Stomach smooth muscle (tissue), 2 donors: ENCODE measurements around the gene PCDHGA6.
A peak's percentile ranks its signal among the peaks of the same experiment; 100 is the strongest.
"Not testable (repeated sequence)": the region's sequence is repeated elsewhere in the genome, so short reads cannot be mapped to it uniquely, and the experiment has no call there.

Experiments used
- H3K27ac ChIP-seq: one replicate; pipeline ENCODE4 v1.7.0; 2013; ENCODE audit warnings: mild to moderate bottlenecking, low read length, inconsistent platforms
- H3K27me3 ChIP-seq, 2 donors: one replicate each; pipeline ENCODE4 v1.7.0; 2013; ENCODE audit warnings: low read length in 2 of 2; ENCODE audit not compliant: insufficient read depth in 2 of 2, control insufficient read depth in 1 of 2
- H3K36me3 ChIP-seq, 2 donors: one replicate each; pipeline ENCODE4 v1.7.0; 2013; ENCODE audit warnings: low read length in 2 of 2; ENCODE audit not compliant: control insufficient read depth in 2 of 2, insufficient read depth in 2 of 2
- H3K4me1 ChIP-seq: one replicate; pipeline ENCODE4 v1.7.0; 2013; ENCODE audit warnings: low read length; ENCODE audit not compliant: control insufficient read depth, insufficient read depth
- H3K4me3 ChIP-seq, 2 donors: one replicate each; pipeline ENCODE4 v1.7.0; 2013; ENCODE audit warnings: low read length in 2 of 2
- H3K9ac ChIP-seq, 2 donors: one replicate each; pipeline ENCODE4 v1.7.0; 2013; ENCODE audit warnings: low read length in 2 of 2, mild to moderate bottlenecking in 1 of 2
- H3K9me3 ChIP-seq, 2 donors: one replicate each; pipeline ENCODE4 v1.7.0; 2013; ENCODE audit warnings: low read length in 2 of 2; ENCODE audit not compliant: control insufficient read depth in 2 of 2
- donor health status: healthy.
- donor health status: Pancreatic carcinoma.

The PCDHGA6 gene

GRCh38 chr5:141343953-141344463 lies 29.7 kb upstream of the PCDHGA6 start:
- Histone ChIP-seq H3K4me3 (peak overlapping the region in 1 of 2 donors; percentile 54), H3K9ac (no peak overlapping the region), H3K27ac (no peak overlapping the region), H3K27me3 (peaks cover 0 to 4% of the 10 kb centered on the region in 2 donors), H3K36me3 (no peaks in the 10 kb centered on the region), H3K9me3 (peaks cover 43 to 46% of the 10 kb centered on the region in 2 donors), H3K4me1 (no peaks in the 10 kb centered on the region)

GRCh38 chr5:141345327-141345726 lies 28.4 kb upstream of the PCDHGA6 start:
- peaks cover 36 to 38% of the 10 kb centered on the region in 2 donors for H3K9me3 ChIP-seq

DNA sequence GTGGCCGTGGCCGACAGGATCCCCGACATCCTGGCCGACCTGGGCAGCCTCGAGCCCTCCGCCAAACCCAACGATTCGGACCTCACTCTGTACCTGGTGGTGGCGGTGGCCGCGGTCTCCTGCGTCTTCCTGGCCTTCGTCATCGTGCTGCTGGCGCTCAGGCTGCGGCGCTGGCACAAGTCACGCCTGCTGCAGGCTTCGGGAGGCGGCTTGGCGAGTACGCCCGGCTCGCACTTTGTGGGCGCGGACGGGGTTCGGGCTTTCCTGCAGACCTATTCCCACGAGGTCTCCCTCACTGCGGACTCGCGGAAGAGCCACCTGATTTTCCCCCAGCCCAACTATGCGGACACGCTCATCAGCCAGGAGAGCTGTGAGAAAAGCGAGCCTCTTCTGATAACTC lies 27.7 kb upstream of the PCDHGA6 start:
- not testable (repeated sequence) for H3K4me3 ChIP-seq, H3K27me3 ChIP-seq, H3K27ac ChIP-seq, H3K36me3 ChIP-seq, H3K4me1 ChIP-seq, H3K9ac ChIP-seq
- H3K9me3 ChIP-seq, result peaks cover 38 to 43% of the 10 kb centered on the region in 2 donors

More at GRCh38 chr5:141345327-141345726, 28.4 kb upstream of the PCDHGA6 start:
- H3K27me3 ChIP-seq, result peaks cover 0 to 4% of the 10 kb centered on the region in 2 donors
- no peak overlapping the region for H3K4me3 ChIP-seq
- H3K27ac ChIP-seq, result no peak overlapping the region
- no peaks in the 10 kb centered on the region for H3K36me3 ChIP-seq
- no peak overlapping the region for H3K9ac ChIP-seq
- no peaks in the 10 kb centered on the region for H3K4me1 ChIP-seq

GRCh38 chr5:141349917-141350619 lies 23.6 kb upstream of the PCDHGA6 start, which contains the start of gene PCDHGB1:
Gene PCDHGB1, plus strand, starts transcription at chr5:141350099. Its CDS starts 162 bp downstream, at chr5:141350261.
- Histone ChIP-seq H3K9me3 (peaks cover 26 to 44% of the 10 kb centered on the region in 2 donors), H3K36me3 (no peaks in the 10 kb centered on the region), H3K9ac (no peak within 1 kb of the TSS), H3K27ac (no peak within 1 kb of the TSS), H3K4me1 (no peaks in the 10 kb centered on the region), H3K27me3 (peaks cover 0 to 7% of the 10 kb centered on the region in 2 donors), H3K4me3 (peak within 1 kb of the TSS; percentile 40 to 65)

GRCh38 chr5:141351591-141351990 lies 22.1 kb upstream of the PCDHGA6 start:
- peaks cover 31 to 52% of the 10 kb centered on the region in 2 donors for H3K9me3 ChIP-seq
- H3K36me3 ChIP-seq, result peaks cover 0 to 2% of the 10 kb centered on the region in 2 donors
- H3K27me3 ChIP-seq, result peaks cover 0 to 7% of the 10 kb centered on the region in 2 donors
- no peak overlapping the region for H3K27ac ChIP-seq
- peak overlapping the region in 1 of 2 donors; percentile 65 for H3K4me3 ChIP-seq
- no peaks in the 10 kb centered on the region for H3K4me1 ChIP-seq
- no peak overlapping the region for H3K9ac ChIP-seq

DNA sequence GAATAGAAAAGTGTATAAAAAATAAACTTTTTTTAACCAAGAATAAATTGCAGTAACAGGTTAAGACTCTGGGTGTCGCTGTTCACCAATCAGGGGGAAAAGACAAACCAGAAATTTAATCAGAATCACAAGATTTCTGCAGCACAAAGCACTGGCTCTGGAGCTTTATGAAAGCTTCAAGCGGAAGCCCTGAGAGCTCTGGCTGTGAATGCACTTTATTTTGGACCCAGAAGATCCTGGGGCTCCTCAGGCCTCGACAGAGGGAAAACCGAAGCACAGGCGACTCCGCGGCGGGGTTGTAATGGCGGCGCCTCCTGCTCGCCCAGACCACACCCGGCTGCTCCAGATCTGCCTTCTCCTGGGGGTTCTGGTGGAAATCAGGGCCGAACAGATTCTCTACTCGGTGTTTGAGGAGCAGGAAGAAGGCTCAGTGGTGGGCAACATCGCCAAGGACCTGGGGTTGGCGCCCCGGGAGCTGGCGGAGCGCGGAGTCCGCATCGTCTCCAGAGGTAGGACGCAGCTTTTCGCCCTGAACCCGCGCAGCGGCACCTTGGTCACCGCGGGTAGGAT lies 18.7 kb upstream of the PCDHGA6 start, which contains the start of gene PCDHGA4:
TSS of gene PCDHGA4 (plus strand) at position 122 of the 570 bp plus-strand sequence. CDS start at position 209, 87 bp downstream.
- Histone ChIP-seq H3K4me1 (no peaks in the 10 kb centered on the region), H3K27ac (no peak within 1 kb of the TSS), H3K4me3 (peak within 1 kb of the TSS; percentile 42 to 70), H3K27me3 (peaks cover 0 to 7% of the 10 kb centered on the region in 2 donors), H3K9ac (no peak within 1 kb of the TSS), H3K36me3 (peaks cover 0 to 2% of the 10 kb centered on the region in 2 donors), H3K9me3 (peaks cover 35 to 70% of the 10 kb centered on the region in 2 donors)

DNA sequence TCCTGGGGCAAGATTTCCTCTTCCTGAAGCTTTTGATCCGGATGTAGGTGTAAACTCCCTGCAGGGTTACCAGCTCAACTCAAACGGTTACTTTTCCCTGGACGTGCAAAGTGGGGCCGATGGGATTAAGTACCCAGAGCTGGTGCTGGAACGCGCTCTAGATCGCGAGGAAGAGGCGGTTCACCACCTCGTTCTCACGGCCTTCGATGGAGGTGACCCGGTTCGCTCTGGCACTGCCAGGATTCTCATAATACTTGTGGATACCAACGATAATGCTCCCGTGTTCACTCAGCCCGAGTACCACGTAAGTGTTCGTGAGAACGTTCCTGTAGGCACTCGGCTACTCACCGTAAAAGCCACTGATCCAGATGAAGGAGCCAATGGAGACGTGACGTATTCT lies 18.1 kb upstream of the PCDHGA6 start:
- Histone ChIP-seq H3K27me3 (peaks cover 0 to 7% of the 10 kb centered on the region in 2 donors), H3K4me1 (no peaks in the 10 kb centered on the region), H3K9me3 (peaks cover 35 to 71% of the 10 kb centered on the region in 2 donors), H3K27ac (no peak overlapping the region), H3K36me3 (peaks cover 0 to 2% of the 10 kb centered on the region in 2 donors), H3K9ac (no peak overlapping the region), H3K4me3 (peak overlapping the region; percentile 42 to 70)

DNA sequence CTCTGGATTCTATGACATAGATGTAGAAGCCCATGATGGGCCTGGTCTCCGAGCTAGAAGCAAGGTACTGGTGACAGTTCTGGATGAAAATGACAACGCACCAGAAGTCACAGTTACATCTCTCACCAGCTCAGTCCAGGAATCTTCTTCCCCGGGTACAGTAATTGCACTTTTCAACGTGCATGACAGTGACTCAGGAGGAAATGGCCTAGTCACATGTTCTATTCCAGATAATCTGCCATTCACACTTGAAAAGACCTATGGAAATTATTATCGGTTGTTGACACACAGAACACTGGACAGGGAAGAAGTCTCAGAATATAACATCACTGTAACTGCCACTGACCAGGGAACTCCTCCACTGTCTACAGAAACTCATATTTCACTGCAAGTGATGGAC lies 17.6 kb upstream of the PCDHGA6 start:
- no peak overlapping the region for H3K9ac ChIP-seq
- peak overlapping the region in 1 of 2 donors; percentile 42 for H3K4me3 ChIP-seq
- no peak overlapping the region for H3K27ac ChIP-seq
- peaks cover 36 to 71% of the 10 kb centered on the region in 2 donors for H3K9me3 ChIP-seq
- peaks cover 0 to 2% of the 10 kb centered on the region in 2 donors for H3K36me3 ChIP-seq
- peaks cover 0 to 3% of the 10 kb centered on the region in 2 donors for H3K27me3 ChIP-seq
- no peaks in the 10 kb centered on the region for H3K4me1 ChIP-seq

DNA sequence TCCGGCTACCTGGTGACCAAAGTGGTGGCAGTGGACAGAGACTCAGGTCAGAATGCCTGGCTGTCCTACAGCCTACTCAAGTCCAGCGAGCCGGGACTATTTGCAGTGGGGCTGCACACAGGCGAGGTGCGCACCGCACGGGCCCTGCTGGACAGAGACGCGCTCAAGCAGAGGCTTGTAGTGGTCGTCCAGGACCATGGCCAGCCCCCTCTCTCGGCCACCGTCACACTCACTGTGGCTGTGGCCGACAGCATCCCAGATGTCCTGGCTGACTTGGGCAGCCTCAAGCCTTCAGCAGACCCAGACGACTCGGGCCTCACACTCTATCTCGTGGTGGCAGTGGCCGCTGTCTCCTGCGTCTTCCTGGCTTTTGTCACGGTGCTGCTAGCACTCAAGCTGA lies 16.7 kb upstream of the PCDHGA6 start:
- Histone ChIP-seq H3K9me3 (peaks cover 33 to 70% of the 10 kb centered on the region in 2 donors), H3K4me1 (no peaks in the 10 kb centered on the region)

DNA sequence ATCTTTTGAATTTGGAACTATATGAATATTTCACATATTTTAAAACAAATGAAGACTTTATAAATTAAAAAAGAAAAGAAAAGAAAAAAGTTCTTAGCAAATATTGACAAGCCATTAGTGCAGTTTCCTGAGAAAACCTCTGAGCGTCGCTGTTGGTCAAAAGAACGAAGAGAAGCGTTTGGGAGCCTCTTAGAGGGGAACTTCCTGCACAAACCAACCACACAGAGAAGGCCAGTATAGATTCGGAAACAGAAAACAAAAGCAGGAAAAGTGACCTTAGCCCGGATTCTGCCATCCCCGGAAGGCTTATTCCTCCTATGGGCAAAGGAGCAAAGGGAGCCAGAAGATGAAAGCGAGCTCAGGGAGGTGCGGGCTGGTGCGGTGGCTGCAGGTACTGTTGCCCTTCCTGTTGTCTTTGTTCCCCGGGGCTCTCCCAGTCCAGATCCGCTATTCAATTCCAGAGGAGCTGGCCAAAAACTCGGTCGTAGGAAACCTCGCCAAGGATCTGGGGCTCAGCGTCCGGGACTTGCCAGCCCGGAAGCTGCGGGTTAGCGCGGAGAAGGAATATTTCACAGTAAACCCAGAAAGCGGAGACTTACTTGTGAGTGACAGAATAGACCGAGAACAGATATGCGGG lies 13.8 kb upstream of the PCDHGA6 start, which contains the start of gene PCDHGB2:
TSS of gene PCDHGB2 (plus strand) at position 205 of the 637 bp plus-strand sequence. CDS start at position 347, 142 bp downstream.
- H3K9me3 ChIP-seq, result peaks cover 39 to 70% of the 10 kb centered on the region in 2 donors
- no peak within 1 kb of the TSS for H3K9ac ChIP-seq

More for the DNA sequence above, 16.7 kb upstream of the PCDHGA6 start:
- H3K36me3 ChIP-seq, result peaks cover 0 to 2% of the 10 kb centered on the region in 2 donors
- no peak overlapping the region for H3K9ac ChIP-seq
- peaks cover 0 to 3% of the 10 kb centered on the region in 2 donors for H3K27me3 ChIP-seq
- peak overlapping the region; percentile 18 to 47 for H3K4me3 ChIP-seq
- no peak overlapping the region for H3K27ac ChIP-seq

More for the DNA sequence above, 13.8 kb upstream of the PCDHGA6 start, which contains the start of gene PCDHGB2:
- Histone ChIP-seq H3K4me3 (peak within 1 kb of the TSS; percentile 49 to 54), H3K27ac (no peak within 1 kb of the TSS), H3K27me3 (no peaks in the 10 kb centered on the region), H3K36me3 (peaks cover 0 to 2% of the 10 kb centered on the region in 2 donors), H3K4me1 (no peaks in the 10 kb centered on the region)
